OCI-LY1 (cell line): ENCODE measurements around the gene UBE2G1.

ENCODE experiments used
- H2AFZ ChIP-seq: fragments of 200-600 bp; sonication (generic), shearing (Covaris generic); 2 replicates; pipeline ENCODE4 v1.6.0; 2014; ENCODE audit warnings: antibody characterized with exemption, mild to moderate bottlenecking, low read length
- H3F3A ChIP-seq: fragments of 200-600 bp; sonication (generic), shearing (Covaris generic); 2 replicates; pipeline ENCODE4 v1.6.0; 2014; ENCODE audit warnings: mild to moderate bottlenecking, antibody characterized with exemption, low read length, moderate library complexity; ENCODE audit not compliant: insufficient read depth
- H3K27ac ChIP-seq: fragments of 200-600 bp; sonication (generic); 2 replicates; pipeline ENCODE4 v1.5.1; 2014; ENCODE audit warnings: low read length, mixed run types, mild to moderate bottlenecking, low read depth; ENCODE audit not compliant: poor library complexity, severe bottlenecking
- H3K27me3 ChIP-seq: fragments of 200-600 bp; sonication (generic); 2 replicates; pipeline ENCODE4 v1.6.0; 2014; ENCODE audit warnings: antibody characterized with exemption, mild to moderate bottlenecking, low read length, moderate library complexity; ENCODE audit not compliant: insufficient read depth
- H3K36me3 ChIP-seq: fragments of 200-600 bp; sonication (generic); 2 replicates; pipeline ENCODE4 v1.6.1; 2014; ENCODE audit warnings: mild to moderate bottlenecking, antibody characterized with exemption, low read length, moderate library complexity, mixed read lengths; ENCODE audit not compliant: insufficient read depth
- H3K4me1 ChIP-seq: fragments of 200-600 bp; sonication (generic); 2 replicates; pipeline ENCODE4 v1.5.1; 2014; ENCODE audit warnings: mild to moderate bottlenecking, low read length, moderate library complexity; ENCODE audit not compliant: insufficient read depth, severe bottlenecking
- H3K4me2 ChIP-seq: fragments of 200-600 bp; sonication (generic), shearing (Covaris generic); 2 replicates; pipeline ENCODE4 v1.6.1; 2014; ENCODE audit warnings: low read length
- H3K4me3 ChIP-seq: fragments of 200-600 bp; sonication (generic); 2 replicates; pipeline ENCODE4 v1.5.1; 2014; ENCODE audit warnings: low read length, low read depth, mild to moderate bottlenecking, mixed read lengths; ENCODE audit not compliant: poor library complexity, severe bottlenecking
- H3K79me2 ChIP-seq: fragments of 200-600 bp; shearing (Covaris generic); 2 replicates; pipeline ENCODE4 v1.6.1; 2016; ENCODE audit warnings: mixed run types, low read length, mixed read lengths; ENCODE audit not compliant: insufficient read depth
- H3K9ac ChIP-seq: fragments of 200-600 bp; sonication (generic), shearing (Covaris generic); 2 replicates; pipeline ENCODE4 v1.6.1; 2014; ENCODE audit warnings: mild to moderate bottlenecking, low read length, mixed read lengths
- H3K9me2 ChIP-seq: fragments of 200-600 bp; sonication (generic), shearing (Covaris generic); 2 replicates; pipeline ENCODE4 v1.6.1; 2014; ENCODE audit warnings: low read depth, mild to moderate bottlenecking, low read length, mixed read lengths
- H3K9me3 ChIP-seq: fragments of 200-600 bp; shearing (Covaris generic); 2 replicates; pipeline ENCODE4 v1.6.1; 2014; ENCODE audit warnings: low read length, mixed read lengths
- H4K20me1 ChIP-seq: fragments of 200-600 bp; sonication (generic), shearing (Covaris generic); 2 replicates; pipeline ENCODE4 v1.6.0; 2016; ENCODE audit warnings: mild to moderate bottlenecking, low read length; ENCODE audit not compliant: insufficient read depth
- EZH2 ChIP-seq: fragments of 200-600 bp; sonication (generic), shearing (Covaris generic); IDR thresholded peaks from 2 replicates; pipeline ENCODE4 v1.8.0; 2017; ENCODE audit warnings: borderline replicate concordance, mixed run types, mild to moderate bottlenecking, antibody characterized with exemption, low read length, moderate library complexity, mixed read lengths
- TF ChIP-seq, protein P1 (sequence below): fragments of 200-600 bp; sonication (generic), shearing (Covaris generic); IDR thresholded peaks from 2 replicates; pipeline ENCODE4 v1.5.1; 2017; ENCODE audit warnings: mild to moderate bottlenecking, antibody characterized with exemption, low read length, moderate library complexity, mixed read lengths

UBE2G1 gene

GRCh38 chr17:4270736-4271135 is 95.7 kb downstream of the UBE2G1 start:
- H3K36me3 ChIP-seq, result peaks cover 75% of the 10 kb centered on the region
- H3K27me3 ChIP-seq, result no peaks in the 10 kb centered on the region
- no peak overlapping the region for H3K4me3 ChIP-seq
- H3K27ac ChIP-seq, result no peak overlapping the region
- no peaks in the 10 kb centered on the region for H3K9me3 ChIP-seq
- H2AFZ ChIP-seq, result no peak overlapping the region
- no peaks in the 10 kb centered on the region for H3K4me1 ChIP-seq
- no peak for TF ChIP-seq EZH2
- TF ChIP-seq, protein P1, sequence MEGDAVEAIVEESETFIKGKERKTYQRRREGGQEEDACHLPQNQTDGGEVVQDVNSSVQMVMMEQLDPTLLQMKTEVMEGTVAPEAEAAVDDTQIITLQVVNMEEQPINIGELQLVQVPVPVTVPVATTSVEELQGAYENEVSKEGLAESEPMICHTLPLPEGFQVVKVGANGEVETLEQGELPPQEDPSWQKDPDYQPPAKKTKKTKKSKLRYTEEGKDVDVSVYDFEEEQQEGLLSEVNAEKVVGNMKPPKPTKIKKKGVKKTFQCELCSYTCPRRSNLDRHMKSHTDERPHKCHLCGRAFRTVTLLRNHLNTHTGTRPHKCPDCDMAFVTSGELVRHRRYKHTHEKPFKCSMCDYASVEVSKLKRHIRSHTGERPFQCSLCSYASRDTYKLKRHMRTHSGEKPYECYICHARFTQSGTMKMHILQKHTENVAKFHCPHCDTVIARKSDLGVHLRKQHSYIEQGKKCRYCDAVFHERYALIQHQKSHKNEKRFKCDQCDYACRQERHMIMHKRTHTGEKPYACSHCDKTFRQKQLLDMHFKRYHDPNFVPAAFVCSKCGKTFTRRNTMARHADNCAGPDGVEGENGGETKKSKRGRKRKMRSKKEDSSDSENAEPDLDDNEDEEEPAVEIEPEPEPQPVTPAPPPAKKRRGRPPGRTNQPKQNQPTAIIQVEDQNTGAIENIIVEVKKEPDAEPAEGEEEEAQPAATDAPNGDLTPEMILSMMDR, result no peak
- H3K9me2 ChIP-seq, result no peaks in the 10 kb centered on the region
- no peaks in the 10 kb centered on the region for H3K79me2 ChIP-seq
- H3K9ac ChIP-seq, result no peak overlapping the region
- H3F3A ChIP-seq, result peaks cover 8% of the 10 kb centered on the region; the same call in 1 of the 2 replicates
- H3K4me2 ChIP-seq, result no peak overlapping the region
- H4K20me1 ChIP-seq, result no peaks in the 10 kb centered on the region

DNA sequence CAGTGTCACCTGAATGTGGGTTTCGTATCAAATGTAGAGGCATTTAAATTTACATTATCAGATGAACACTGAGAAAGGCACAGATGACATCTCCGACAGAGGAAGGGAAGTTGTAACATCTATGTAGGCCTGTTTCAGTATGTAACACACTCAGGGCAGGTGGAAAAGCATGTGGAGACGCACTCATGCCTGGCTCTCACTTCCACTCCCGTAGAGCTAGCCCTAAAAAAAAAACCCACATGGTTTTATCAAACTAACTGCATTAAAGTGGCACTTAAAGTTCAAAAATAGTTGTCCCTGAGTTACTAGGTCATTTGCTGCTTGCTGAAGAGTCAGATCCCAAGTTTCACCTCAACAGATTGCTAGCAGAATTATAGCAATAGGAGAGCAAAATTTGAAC is 96.6 kb downstream of the UBE2G1 start:
- H4K20me1 ChIP-seq, result no peaks in the 10 kb centered on the region
- no peak overlapping the region for H2AFZ ChIP-seq
- H3K9me3 ChIP-seq, result no peaks in the 10 kb centered on the region
- H3K27ac ChIP-seq, result no peak overlapping the region
- H3K27me3 ChIP-seq, result no peaks in the 10 kb centered on the region
- H3F3A ChIP-seq, result peaks cover 12% of the 10 kb centered on the region; the same call in 1 of the 2 replicates
- peaks cover 5% of the 10 kb centered on the region for H3K4me1 ChIP-seq
- H3K79me2 ChIP-seq, result no peaks in the 10 kb centered on the region
- no peak overlapping the region for H3K4me3 ChIP-seq
- no peak overlapping the region for H3K9ac ChIP-seq
- no peaks in the 10 kb centered on the region for H3K9me2 ChIP-seq
- no peak overlapping the region for H3K4me2 ChIP-seq
- H3K36me3 ChIP-seq, result peaks cover 67% of the 10 kb centered on the region
- TF ChIP-seq EZH2, result no peak
- TF ChIP-seq, protein P1, result no peak

DNA sequence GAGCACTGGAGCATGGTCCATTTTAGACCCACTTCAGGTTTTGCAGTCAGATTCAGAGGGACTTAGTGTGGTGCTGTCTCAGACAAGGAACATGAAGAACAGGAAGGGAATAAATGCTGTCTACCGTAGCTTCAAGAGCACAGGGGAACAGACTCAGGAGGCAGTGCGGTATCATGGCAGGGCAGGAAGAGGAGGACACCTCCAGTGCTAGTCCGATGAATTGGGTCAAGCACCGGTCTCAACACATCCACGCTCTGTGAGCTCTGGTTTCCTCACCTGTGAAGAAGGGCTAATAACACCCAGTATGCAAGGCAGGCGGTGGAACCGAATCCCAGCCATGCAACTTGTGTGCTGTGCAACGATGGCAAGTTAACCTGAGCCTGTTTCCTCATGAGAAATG is 99.1 kb downstream of the UBE2G1 start:
- Histone ChIP-seq H3K27me3 (no peaks in the 10 kb centered on the region), H3K9me3 (no peaks in the 10 kb centered on the region), H3K36me3 (peaks cover 47% of the 10 kb centered on the region), H3K27ac (no peak overlapping the region), H3K4me1 (peaks cover 21% of the 10 kb centered on the region), H3K4me3 (no peak overlapping the region), H3K9ac (no peak overlapping the region), H3K79me2 (peaks cover 11% of the 10 kb centered on the region), H3K4me2 (no peak overlapping the region), H3F3A (peaks cover 12% of the 10 kb centered on the region; the same call in 1 of the 2 replicates), H3K9me2 (no peaks in the 10 kb centered on the region), H4K20me1 (no peaks in the 10 kb centered on the region), H2AFZ (no peak overlapping the region)
- TF ChIP-seq EZH2, result no peak
- TF ChIP-seq, protein P1, result no peak
